B cell (primary cell): Measurements from ENCODE around the gene C6orf132. TPM values are rescaled to one million over a fixed set of nuclear protein-coding genes. Genes with fewer than 3 reads are reported as not detected.

ENCODE experiments used
- ATAC-seq: fragments of 200-7000 bp; cut with Tn5 transposase; one replicate; pipeline ENCODE4 v1.10.0; 2021; ENCODE audit warnings: low read depth, mild to moderate bottlenecking, moderate number of reproducible peaks, moderate library complexity
- CTCF ChIA-PET: fragments of 350-600 bp; sonication (Branson Sonifier 250); formaldehyde crosslinking; loops from one replicate; lab custom pipeline; 2021; ENCODE audit warnings: antibody characterized with exemption, inconsistent platforms; lab: Charles Lee
- POLR2A ChIA-PET: fragments of 350-600 bp; sonication (Branson Sonifier 250); formaldehyde crosslinking; loops from one replicate; lab custom pipeline; 2021; ENCODE audit warnings: antibody characterized with exemption; lab: Charles Lee
- DNase-seq: peaks from one replicate; pipeline ENCODE4 v3.0.0; 2013
- H2AFZ ChIP-seq: 2 replicates; pipeline ENCODE4 v1.6.1; 2012; ENCODE audit warnings: mild to moderate bottlenecking, low read depth, low read length; ENCODE audit not compliant: insufficient read depth, poor library complexity, severe bottlenecking
- H3K27ac ChIP-seq, 2 donors: 1 replicate in 1 of 2; 2 replicates in 1 of 2; pipeline ENCODE4 v1.5.1; 2012 to 2013; ENCODE audit warnings: low read length in 2 of 2, mild to moderate bottlenecking in 2 of 2, moderate library complexity in 1 of 2
- H3K27me3 ChIP-seq, 4 experiments: fragments of 200-600 bp in 1 of 4; sonication (generic) in 1 of 4; replicated peaks in 1 of 4; 1 replicate in 2 of 4; 2 replicates in 2 of 4; pipeline versions ENCODE4 v1.6.1 to v1.7.0; 2013 to 2016; ENCODE audit warnings: low read length in 3 of 4, mild to moderate bottlenecking in 2 of 4, mixed read lengths in 1 of 4, moderate library complexity in 1 of 4; ENCODE audit not compliant: insufficient read depth in 4 of 4, control insufficient read depth in 3 of 4; ENCODE audit errors: control extremely low read depth in 1 of 4
- H3K36me3 ChIP-seq, 2 experiments: replicated peaks in 1 of 2; 1 replicate in 1 of 2; 2 replicates in 1 of 2; pipeline versions ENCODE4 v1.6.1 to v1.7.1; 2013; ENCODE audit warnings: low read length in 1 of 2; ENCODE audit not compliant: insufficient read depth in 2 of 2, control insufficient read depth in 1 of 2; ENCODE audit errors: control extremely low read depth in 1 of 2, extremely low read depth in 1 of 2
- H3K4me1 ChIP-seq, 2 donors: fragments of 200-600 bp in 1 of 2; sonication (generic) in 1 of 2; 1 replicate in 1 of 2; 2 replicates in 1 of 2; pipeline versions ENCODE4 v1.5.1 to v1.6.1; 2013 to 2017; ENCODE audit warnings: low read length in 2 of 2; ENCODE audit not compliant: control insufficient read depth in 2 of 2, insufficient read depth in 2 of 2
- H3K4me2 ChIP-seq: replicated peaks from 2 replicates; pipeline ENCODE3; 2012; ENCODE audit warnings: mild to moderate bottlenecking, low read depth, low read length; ENCODE audit not compliant: poor library complexity, severe bottlenecking
- H3K4me3 ChIP-seq, 5 experiments: fragments of 200-600 bp in 1 of 5; sonication (generic) in 1 of 5; 1 replicate in 3 of 5; 2 replicates in 2 of 5; pipeline versions ENCODE4 v1.5.1 to v1.7.0; 2011 to 2016; ENCODE audit warnings: low read length in 4 of 5, mild to moderate bottlenecking in 4 of 5, low read depth in 2 of 5, control low read depth in 1 of 5, moderate library complexity in 1 of 5; ENCODE audit not compliant: insufficient read depth in 1 of 5; ENCODE audit errors: control extremely low read depth in 1 of 5, extremely low read depth in 1 of 5
- H3K79me2 ChIP-seq: fragments of 200-600 bp; sonication (generic); one replicate; pipeline ENCODE4 v1.6.0; 2016; ENCODE audit warnings: low read length; ENCODE audit not compliant: control insufficient read depth, insufficient read depth
- H3K9ac ChIP-seq: fragments of 200-600 bp; sonication (generic); 2 replicates; pipeline ENCODE4 v1.6.1; 2017; ENCODE audit warnings: mild to moderate bottlenecking, low read length, moderate library complexity
- H3K9me3 ChIP-seq, 3 donors: one replicate each; pipeline versions ENCODE4 v1.6.1 to v1.7.1; 2013; ENCODE audit warnings: low read length in 2 of 3; ENCODE audit not compliant: control insufficient read depth in 2 of 3, insufficient read depth in 1 of 3; ENCODE audit errors: control extremely low read depth in 1 of 3
- H4K20me1 ChIP-seq: 2 replicates; pipeline ENCODE4 v1.6.0; 2012; ENCODE audit warnings: mild to moderate bottlenecking, low read length; ENCODE audit not compliant: insufficient read depth, control insufficient read depth, poor library complexity, severe bottlenecking
- H3K27ac Mint-ChIP-seq: one replicate; pipeline ENCODE4 v1.8.0; 2021; ENCODE audit warnings: mixed read lengths
- H3K27me3 Mint-ChIP-seq: one replicate; pipeline ENCODE4 v1.8.0; 2021; ENCODE audit warnings: mixed read lengths
- H3K4me1 Mint-ChIP-seq: one replicate; pipeline ENCODE4 v1.8.0; 2021; ENCODE audit warnings: mixed read lengths
- H3K4me3 Mint-ChIP-seq: one replicate; pipeline ENCODE4 v1.8.0; 2021; ENCODE audit warnings: mixed read lengths
- H3K9me3 Mint-ChIP-seq: one replicate; pipeline ENCODE4 v1.8.0; 2022; ENCODE audit warnings: mixed read lengths; ENCODE audit not compliant: insufficient read depth
- EZH2 ChIP-seq: IDR thresholded peaks from 2 replicates; pipeline ENCODE4 v1.6.1; 2012; ENCODE audit warnings: borderline replicate concordance, low read depth, mild to moderate bottlenecking, moderate library complexity, low read length; ENCODE audit not compliant: insufficient read depth, poor library complexity, severe bottlenecking
- WGBS: methylation state at CpG from one replicate; pipeline ENCODE4 v1.1.5; 2013; ENCODE audit warnings: missing lambda C conversion rate; ENCODE audit not compliant: insufficient coverage; 5-methylcytosine and 5-hydroxymethylcytosine counted together
- intact Hi-C: fragments of 100-400 bp; cut with micrococcal nuclease; formaldehyde crosslinking; loops from one replicate; pipeline ENCODE4 v1.10.0; 2022
- polyA plus RNA-seq: library from polyadenylated mRNA; depleted of rRNA; stranded (reverse); fragments of >200 nt; gene quantifications from 2 replicates; pipeline ENCODE4 v1.2.3, GENCODE V29; 2012
- total RNA-seq, 2 donors: library from RNA; stranded (reverse); fragments of 120-200 nt in 1 of 2; gene quantifications; 1 replicate in 1 of 2; 2 replicates in 1 of 2; pipeline versions ENCODE4 v1.2.3 to v1.2.4, GENCODE V29; 2013 to 2022
- TF ChIP-seq, protein P1 (sequence below): fragments of 200-600 bp; IDR thresholded peaks from one replicate; pipeline ENCODE4 v1.8.0; 2022; ENCODE audit warnings: antibody characterized with exemption, mild to moderate bottlenecking

Gene C6orf132
- total and polyA plus RNA-seq, 2 donors (not counting 1 experiment from before 2014, with no cell fraction given), result 0.05 TPM; not detected in 1

DNA sequence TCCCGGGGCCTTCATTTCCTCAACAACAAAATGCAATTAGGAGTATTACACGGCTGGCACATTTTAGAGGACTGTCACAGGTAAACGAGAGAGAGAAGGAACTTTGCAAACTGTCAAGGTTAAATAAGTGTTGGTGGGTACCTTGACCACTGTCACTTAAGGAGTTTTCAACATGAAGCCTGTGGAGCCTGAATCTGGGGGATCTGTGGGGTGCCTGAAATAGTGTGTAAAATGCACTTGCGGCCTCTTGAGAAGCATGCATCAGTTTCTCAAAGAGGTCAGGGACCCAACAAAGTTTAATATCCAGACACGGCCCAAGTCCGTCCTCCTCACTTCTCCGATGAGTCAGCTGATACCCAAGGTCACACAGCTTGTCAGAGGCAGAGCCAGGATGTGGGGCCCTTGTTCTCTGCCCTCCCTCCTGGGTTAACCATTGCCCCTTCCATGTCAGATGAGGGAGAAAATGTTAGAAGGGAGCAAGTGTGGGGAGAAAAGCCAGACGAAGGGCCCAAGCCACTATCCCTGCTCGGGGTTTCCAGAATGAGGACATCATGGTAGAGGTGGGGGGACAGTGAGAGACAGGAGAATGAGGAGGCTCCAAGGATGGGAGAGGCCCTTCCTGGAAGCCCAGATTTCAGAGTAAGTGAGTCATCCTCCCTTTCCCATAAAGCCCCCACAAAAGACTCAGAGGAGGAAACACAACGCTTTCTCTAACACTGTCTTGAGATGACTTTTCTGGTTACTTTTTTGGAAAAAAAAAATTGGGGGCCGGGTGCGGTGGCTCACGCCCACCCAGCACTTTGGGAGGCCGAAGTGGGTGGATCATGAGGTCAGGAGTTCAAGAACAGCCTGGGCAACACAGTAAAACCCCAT, 42.2 kb downstream of the C6orf132 start:
- ChIA-PET POLR2A (no interaction called here), CTCF (interaction anchor here (0.9 kb wide), 1 partner anchor 503 kb away, joined by 3 read pairs; no protein-coding TSS in a partner anchor)
- no peak overlapping the region for H3K4me3 Mint-ChIP-seq
- intact Hi-C loops, result no loop called here
- Histone ChIP-seq H2AFZ (no peak overlapping the region), H3K4me3 (no peak overlapping the region), H3K4me2 (no peak overlapping the region), H3K9ac (no peak overlapping the region), H3K79me2 (no peaks in the 10 kb centered on the region), H3K27me3 (peaks cover 0 to 15% (median 2%) of the 10 kb centered on the region in 4 experiments), H3K36me3 (no peaks in the 10 kb centered on the region), H3K9me3 (no peaks in the 10 kb centered on the region), H3K4me1 (peaks cover 6 to 11% of the 10 kb centered on the region in 2 donors), H3K27ac (no peak overlapping the region), H4K20me1 (no peaks in the 10 kb centered on the region)
- no peak for TF ChIP-seq EZH2
- TF ChIP-seq, protein P1, sequence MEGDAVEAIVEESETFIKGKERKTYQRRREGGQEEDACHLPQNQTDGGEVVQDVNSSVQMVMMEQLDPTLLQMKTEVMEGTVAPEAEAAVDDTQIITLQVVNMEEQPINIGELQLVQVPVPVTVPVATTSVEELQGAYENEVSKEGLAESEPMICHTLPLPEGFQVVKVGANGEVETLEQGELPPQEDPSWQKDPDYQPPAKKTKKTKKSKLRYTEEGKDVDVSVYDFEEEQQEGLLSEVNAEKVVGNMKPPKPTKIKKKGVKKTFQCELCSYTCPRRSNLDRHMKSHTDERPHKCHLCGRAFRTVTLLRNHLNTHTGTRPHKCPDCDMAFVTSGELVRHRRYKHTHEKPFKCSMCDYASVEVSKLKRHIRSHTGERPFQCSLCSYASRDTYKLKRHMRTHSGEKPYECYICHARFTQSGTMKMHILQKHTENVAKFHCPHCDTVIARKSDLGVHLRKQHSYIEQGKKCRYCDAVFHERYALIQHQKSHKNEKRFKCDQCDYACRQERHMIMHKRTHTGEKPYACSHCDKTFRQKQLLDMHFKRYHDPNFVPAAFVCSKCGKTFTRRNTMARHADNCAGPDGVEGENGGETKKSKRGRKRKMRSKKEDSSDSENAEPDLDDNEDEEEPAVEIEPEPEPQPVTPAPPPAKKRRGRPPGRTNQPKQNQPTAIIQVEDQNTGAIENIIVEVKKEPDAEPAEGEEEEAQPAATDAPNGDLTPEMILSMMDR, result no peak
- H3K4me1 Mint-ChIP-seq, result peaks cover 8% of the 10 kb centered on the region
- H3K27ac Mint-ChIP-seq, result no peak overlapping the region
- 97% methylated on average over 8 of the region's 14 CpGs for WGBS
- H3K9me3 Mint-ChIP-seq, result no peaks in the 10 kb centered on the region
- DNase-seq, result no peak
- ATAC-seq, result no peak
- peaks cover 10% of the 10 kb centered on the region for H3K27me3 Mint-ChIP-seq
